ENCODE data around the gene NCAM1. TPM values are rescaled to one million over a fixed set of nuclear protein-coding genes. Genes with fewer than 3 reads are reported as not detected.

Gene NCAM1
- total RNA-seq, 1 experiment from 2014 or later, result 0.95 TPM

GRCh38 chr11:113199866-113200265, 238.6 kb downstream of the NCAM1 start:
- TF ChIP-seq CTCF (IDR thresholded peaks at IDR 0.05; ENCODE audit: insufficient read depth in 1 of 2, low read depth in 1 of 2, low read length in 1 of 2, severe bottlenecking in 1 of 2, unreplicated experiment in 1 of 2), result no peak
- no peak overlapping the region for H3K27ac Mint-ChIP-seq (ENCODE audit: unreplicated experiment)
- no peaks in the 10 kb centered on the region for H3K9me3 Mint-ChIP-seq (ENCODE audit: unreplicated experiment)
- no peaks in the 10 kb centered on the region for H3K36me3 ChIP-seq (ENCODE audit: control insufficient read depth, insufficient read depth, low read length)
- H3K36me3 Mint-ChIP-seq (ENCODE audit: insufficient read depth, unreplicated experiment), result no peaks in the 10 kb centered on the region
- no peaks in the 10 kb centered on the region for H3K9me3 ChIP-seq
- no peak for DNase-seq
- H3K4me1 ChIP-seq, result peaks cover 13% of the 10 kb centered on the region
- H3K4me1 Mint-ChIP-seq (ENCODE audit: low read depth, unreplicated experiment), result peaks cover 19% of the 10 kb centered on the region
- H3K4me3 Mint-ChIP-seq (ENCODE audit: unreplicated experiment), result no peak overlapping the region
- no peaks in the 10 kb centered on the region; the same call in 1 of the 2 replicates for H3K27me3 ChIP-seq (replicated peaks; ENCODE audit: control insufficient read depth, insufficient read depth, low read length)
- no peak overlapping the region for H3K4me3 ChIP-seq (ENCODE audit: low read depth, low read length)
- H3K27me3 Mint-ChIP-seq (ENCODE audit: insufficient read depth, unreplicated experiment), result peaks cover 12% of the 10 kb centered on the region
- CTCF ChIA-PET, result no interaction called here
- intact Hi-C loops (cut with micrococcal nuclease; ENCODE audit: unreplicated experiment), result no loop called here
- POLR2A ChIA-PET, result no interaction called here
- no TSS peak for BruUV-seq (replicated peaks)

- CTCF ChIA-PET, result no interaction called here
- H3K9me3 Mint-ChIP-seq (ENCODE audit: unreplicated experiment), result no peaks in the 10 kb centered on the region
- H3K27me3 ChIP-seq (replicated peaks; ENCODE audit: control insufficient read depth, insufficient read depth, low read length), result no peaks in the 10 kb centered on the region; the same call in none of the 2 replicates
These were observed 240.0 kb downstream of the NCAM1 start for GRCh38 chr11:113201054-113201818.

GRCh38 chr11:113202431-113202830, 241.2 kb downstream of the NCAM1 start:
- Mint-ChIP-seq H3K27me3 (ENCODE audit: insufficient read depth, unreplicated experiment) (peaks cover 20% of the 10 kb centered on the region), H3K4me3 (ENCODE audit: unreplicated experiment) (no peak overlapping the region), H3K36me3 (ENCODE audit: insufficient read depth, unreplicated experiment) (no peaks in the 10 kb centered on the region), H3K4me1 (ENCODE audit: low read depth, unreplicated experiment) (peaks cover 19% of the 10 kb centered on the region), H3K9me3 (ENCODE audit: unreplicated experiment) (no peaks in the 10 kb centered on the region), H3K27ac (ENCODE audit: unreplicated experiment) (peak overlapping the region; percentile 79)
- Histone ChIP-seq H3K4me1 (peaks cover 13% of the 10 kb centered on the region), H3K36me3 (ENCODE audit: control insufficient read depth, insufficient read depth, low read length) (no peaks in the 10 kb centered on the region), H3K9me3 (no peaks in the 10 kb centered on the region), H3K27me3 (replicated peaks; ENCODE audit: control insufficient read depth, insufficient read depth, low read length) (no peaks in the 10 kb centered on the region; the same call in none of the 2 replicates), H3K4me3 (ENCODE audit: low read depth, low read length) (no peak overlapping the region)
- no peak for TF ChIP-seq CTCF (IDR thresholded peaks at IDR 0.05; ENCODE audit: insufficient read depth in 1 of 2, low read depth in 1 of 2, low read length in 1 of 2, severe bottlenecking in 1 of 2, unreplicated experiment in 1 of 2)
- no TSS peak for BruUV-seq (replicated peaks)
- ChIA-PET CTCF (interaction anchor here (1.1 kb wide), 1 partner anchor 87 kb away, joined by 3 read pairs; no protein-coding TSS in a partner anchor), POLR2A (no interaction called here)
- intact Hi-C loops (cut with micrococcal nuclease; ENCODE audit: unreplicated experiment), result no loop called here
- DNase-seq, result peak; percentile 62 to 78

More at GRCh38 chr11:113201054-113201818, 240.0 kb downstream of the NCAM1 start:
- intact Hi-C loops (cut with micrococcal nuclease; ENCODE audit: unreplicated experiment), result no loop called here
- POLR2A ChIA-PET, result no interaction called here
- Histone ChIP-seq H3K4me1 (peaks cover 13% of the 10 kb centered on the region), H3K9me3 (no peaks in the 10 kb centered on the region), H3K36me3 (ENCODE audit: control insufficient read depth, insufficient read depth, low read length) (no peaks in the 10 kb centered on the region), H3K4me3 (ENCODE audit: low read depth, low read length) (no peak overlapping the region)
- no peak overlapping the region for H3K4me3 Mint-ChIP-seq (ENCODE audit: unreplicated experiment)
- no peak for DNase-seq
- no peak for TF ChIP-seq CTCF (IDR thresholded peaks at IDR 0.05; ENCODE audit: insufficient read depth in 1 of 2, low read depth in 1 of 2, low read length in 1 of 2, severe bottlenecking in 1 of 2, unreplicated experiment in 1 of 2)
- peaks cover 18% of the 10 kb centered on the region for H3K27me3 Mint-ChIP-seq (ENCODE audit: insufficient read depth, unreplicated experiment)
- H3K27ac Mint-ChIP-seq (ENCODE audit: unreplicated experiment), result peak overlapping the region; percentile 79
- BruUV-seq (replicated peaks), result no TSS peak
- H3K4me1 Mint-ChIP-seq (ENCODE audit: low read depth, unreplicated experiment), result peaks cover 19% of the 10 kb centered on the region
- H3K36me3 Mint-ChIP-seq (ENCODE audit: insufficient read depth, unreplicated experiment), result no peaks in the 10 kb centered on the region
